Activated gamma-delta T cell treated with Interleukin-2 at 50 U/mL for 16 hours (primary cell): Measurements from ENCODE around the gene METTL24.
"Not testable (repeated sequence)": the region's sequence is repeated elsewhere in the genome, so short reads cannot be mapped to it uniquely, and the experiment has no call there.

Source experiments
- DNase-seq: peaks from one replicate; pipeline ENCODE4 v3.0.0-alpha.2; 2020

Gene METTL24

GRCh38 chr6:110359556-110359955 lies 1.4 kb upstream of the METTL24 start:
- no peak for DNase-seq

GRCh38 chr6:110358553-110359160 lies 508 bp upstream of the METTL24 start:
- DNase-seq = no peak

GRCh38 chr6:110357298-110357663 lies 868 bp downstream of the METTL24 start:
- no peak for DNase-seq

GRCh38 chr6:110356778-110357177 lies 1.4 kb downstream of the METTL24 start:
- DNase-seq = no peak

- no peak for DNase-seq
These were observed 2.4 kb downstream of the METTL24 start for GRCh38 chr6:110355727-110356126.

- DNase-seq = no peak
These were observed 3.1 kb downstream of the METTL24 start for GRCh38 chr6:110355022-110355421.

GRCh38 chr6:110354153-110354552 lies 4.0 kb downstream of the METTL24 start:
- no peak for DNase-seq

- DNase-seq = no peak
These were observed 4.6 kb downstream of the METTL24 start for GRCh38 chr6:110353457-110354001.

GRCh38 chr6:110352563-110353262 lies 5.4 kb downstream of the METTL24 start:
- no peak for DNase-seq

- DNase-seq = no peak
These were observed 6.2 kb downstream of the METTL24 start for GRCh38 chr6:110351986-110352385.

- no peak for DNase-seq
These were observed 6.6 kb downstream of the METTL24 start for GRCh38 chr6:110351546-110351945.

GRCh38 chr6:110350593-110350992 lies 7.6 kb downstream of the METTL24 start:
- DNase-seq = not testable (repeated sequence)

GRCh38 chr6:110348961-110349690 lies 9.0 kb downstream of the METTL24 start:
- no peak for DNase-seq

- no peak for DNase-seq
These were observed 13.1 kb downstream of the METTL24 start for GRCh38 chr6:110345025-110345424.

GRCh38 chr6:110342759-110343158 lies 15.4 kb downstream of the METTL24 start:
- DNase-seq = no peak

GRCh38 chr6:110341663-110342596 lies 16.2 kb downstream of the METTL24 start:
- DNase-seq = no peak

- DNase-seq = no peak
These were observed 17.1 kb downstream of the METTL24 start for GRCh38 chr6:110341067-110341466.

GRCh38 chr6:110340392-110340965 lies 17.7 kb downstream of the METTL24 start:
- DNase-seq = no peak

- DNase-seq = no peak
These were observed 19.2 kb downstream of the METTL24 start for GRCh38 chr6:110338820-110339470.

GRCh38 chr6:110337486-110337885 lies 20.7 kb downstream of the METTL24 start:
- no peak for DNase-seq

- no peak for DNase-seq
These were observed 23.5 kb downstream of the METTL24 start for GRCh38 chr6:110334423-110335180.
